ENCODE data around the gene PHETA1.

DNA sequence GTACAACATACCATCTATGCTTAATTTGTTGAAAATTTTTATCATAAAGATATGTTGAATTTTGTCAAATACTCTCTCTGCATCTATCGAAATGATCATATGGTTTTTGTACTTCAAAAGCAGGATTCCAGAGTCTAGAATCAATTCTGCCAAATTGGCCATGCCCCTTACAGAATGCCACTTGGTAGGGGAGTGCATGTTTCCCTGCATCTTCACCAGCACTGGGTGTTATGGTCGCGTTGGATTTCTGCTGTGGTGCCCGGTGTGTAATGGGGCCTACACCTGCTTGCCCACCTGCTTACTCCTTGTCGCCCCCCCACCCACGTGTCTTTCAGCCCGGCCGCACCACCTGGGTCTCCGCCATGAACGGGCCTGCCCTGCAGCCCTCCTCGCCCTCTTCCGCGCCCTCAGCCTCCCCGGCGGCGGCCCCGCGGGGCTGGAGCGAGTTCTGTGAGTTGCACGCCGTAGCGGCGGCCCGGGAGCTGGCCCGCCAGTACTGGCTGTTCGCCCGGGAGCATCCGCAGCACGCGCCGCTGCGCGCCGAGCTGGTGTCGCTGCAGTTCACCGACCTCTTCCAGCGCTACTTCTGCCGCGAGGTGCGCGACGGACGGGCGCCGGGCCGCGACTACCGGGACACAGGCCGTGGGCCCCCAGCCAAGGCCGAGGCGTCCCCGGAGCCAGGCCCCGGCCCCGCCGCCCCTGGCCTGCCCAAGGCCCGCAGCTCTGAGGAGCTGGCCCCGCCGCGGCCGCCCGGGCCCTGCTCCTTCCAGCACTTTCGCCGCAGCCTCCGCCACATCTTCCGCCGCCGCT is 49.1 kb upstream of the PHETA1 start:
- TF ChIP-seq CTCF (IDR thresholded peaks at IDR 0.05) (no peak), EZH2 (IDR thresholded peaks at IDR 0.05; ENCODE audit: borderline replicate concordance, insufficient read depth, low read depth, low read length, poor library complexity, severe bottlenecking) (no peak)
